Sigmoid colon (tissue), 7 donors: ENCODE measurements around the gene DICER1. TPM values are rescaled to one million over a fixed set of nuclear protein-coding genes. Genes with fewer than 3 reads are reported as not detected.

ENCODE experiments used
- DNase-seq: peaks from one replicate; pipeline ENCODE4 v3.0.0-alpha.2; 2019
- H3K27ac ChIP-seq, 4 donors: fragments of 200-600 bp; sonication (generic); one replicate each; pipeline ENCODE4 v1.5.1; 2016 to 2019; ENCODE audit warnings: mild to moderate bottlenecking in 1 of 4
- H3K27me3 ChIP-seq, 3 donors: fragments of 200-600 bp; sonication (generic); one replicate each; pipeline ENCODE4 v1.5.1; 2019; ENCODE audit warnings: mild to moderate bottlenecking in 1 of 3
- H3K36me3 ChIP-seq, 4 donors: fragments of 200-600 bp; sonication (generic); one replicate each; pipeline ENCODE4 v1.5.1; 2016 to 2019
- H3K4me1 ChIP-seq, 4 donors: fragments of 200-600 bp; sonication (generic); one replicate each; pipeline ENCODE4 v1.5.1; 2017 to 2019
- H3K4me3 ChIP-seq, 4 donors: fragments of 200-600 bp; sonication (generic); one replicate each; pipeline ENCODE4 v1.5.1; 2017 to 2019; ENCODE audit warnings: mild to moderate bottlenecking in 2 of 4, moderate library complexity in 1 of 4
- H3K9me3 ChIP-seq, 4 donors: fragments of 200-600 bp in 3 of 4; sonication (generic) in 3 of 4; one replicate each; pipeline versions ENCODE4 v1.5.1 to v1.6.1; 2013 to 2019
- EP300 ChIP-seq, 4 donors: sonication (generic); formaldehyde crosslinking; IDR thresholded peaks; one replicate each; pipeline ENCODE4 v1.6.1; 2017; ENCODE audit warnings: antibody characterized with exemption in 4 of 4
- POLR2A ChIP-seq, 2 donors: fragments of 450-650 bp; IDR thresholded peaks; one replicate each; pipeline ENCODE4 v1.6.1; 2016; ENCODE audit warnings: antibody characterized with exemption in 2 of 2, mild to moderate bottlenecking in 2 of 2, moderate library complexity in 2 of 2
- POLR2AphosphoS5 ChIP-seq, 4 donors: sonication (generic); formaldehyde crosslinking; IDR thresholded peaks; one replicate each; pipeline ENCODE4 v1.6.1; 2017; ENCODE audit warnings: antibody characterized with exemption in 4 of 4
- WGBS, 2 donors: extraction: QIAGEN DNeasy Blood & Tissue Kit; methylation state at CpG; one replicate each; pipeline ENCODE4 v1.1.7; 2013; 5-methylcytosine and 5-hydroxymethylcytosine counted together
- intact Hi-C: fragments of 100-400 bp; cut with DNase I; formaldehyde crosslinking; loops from one replicate; pipeline ENCODE4 v1.15.1; 2023
- polyA plus RNA-seq, 3 donors: library from polyadenylated mRNA; stranded (reverse); fragments of 200-250 nt; gene quantifications; one replicate each; pipeline ENCODE4 v1.2.3, GENCODE V29; 2013
- total RNA-seq, 4 donors: library from RNA; depleted of rRNA; stranded (reverse); fragments of >200 nt; gene quantifications; one replicate each; pipeline ENCODE4 v1.1.0, GENCODE V29; 2016
- TF ChIP-seq, protein P1 (sequence below), 4 experiments: fragments of 450-650 bp in 3 of 4; fragments of 200-600 bp in 1 of 4; IDR thresholded peaks; one replicate each; pipeline ENCODE4 v1.5.1; 2016 to 2019; ENCODE audit warnings: antibody characterized with exemption in 4 of 4, mild to moderate bottlenecking in 3 of 4, moderate library complexity in 2 of 4
- donor health status: healthy with polysubstance abuse.
- donor health status: Bipolar disorder and iron deficiency.
- donor health status: healthy.

The DICER1 gene
- total and polyA plus RNA-seq, 7 donors = 6.0 to 77.0 (median 44.9) TPM

DNA sequence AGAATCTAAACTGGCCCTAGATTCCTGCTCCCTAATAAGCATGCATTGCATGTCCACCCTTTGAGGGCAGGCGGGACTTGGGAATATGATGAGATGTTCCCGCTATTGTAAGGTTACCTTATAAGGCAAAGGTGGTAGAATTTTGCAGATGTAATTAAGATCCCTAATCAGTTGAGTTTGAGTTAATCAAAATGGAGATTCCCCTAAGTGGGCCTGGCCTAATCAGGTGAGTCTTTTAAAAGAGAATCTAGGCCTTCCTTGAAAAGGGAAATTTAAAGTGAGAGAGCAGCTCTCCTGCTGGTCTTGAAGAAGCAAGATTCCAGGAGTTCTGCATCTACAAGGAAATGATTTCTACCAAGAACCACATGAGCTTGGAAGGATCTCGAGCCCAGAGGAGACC, 83.4 kb downstream of the DICER1 start:
- Histone ChIP-seq H3K4me1 (peaks cover 0 to 8% (median 2%) of the 10 kb centered on the region in 4 donors), H3K36me3 (no peaks in the 10 kb centered on the region), H3K9me3 (no peaks in the 10 kb centered on the region), H3K4me3 (no peak overlapping the region), H3K27me3 (no peaks in the 10 kb centered on the region), H3K27ac (no peak overlapping the region)
- WGBS, 2 donors = 92 to 93% methylated on average over 3 of the region's 3 CpGs
- TF ChIP-seq POLR2A (IDR thresholded peaks at IDR 0.05) = no peak
- TF ChIP-seq, protein P1, sequence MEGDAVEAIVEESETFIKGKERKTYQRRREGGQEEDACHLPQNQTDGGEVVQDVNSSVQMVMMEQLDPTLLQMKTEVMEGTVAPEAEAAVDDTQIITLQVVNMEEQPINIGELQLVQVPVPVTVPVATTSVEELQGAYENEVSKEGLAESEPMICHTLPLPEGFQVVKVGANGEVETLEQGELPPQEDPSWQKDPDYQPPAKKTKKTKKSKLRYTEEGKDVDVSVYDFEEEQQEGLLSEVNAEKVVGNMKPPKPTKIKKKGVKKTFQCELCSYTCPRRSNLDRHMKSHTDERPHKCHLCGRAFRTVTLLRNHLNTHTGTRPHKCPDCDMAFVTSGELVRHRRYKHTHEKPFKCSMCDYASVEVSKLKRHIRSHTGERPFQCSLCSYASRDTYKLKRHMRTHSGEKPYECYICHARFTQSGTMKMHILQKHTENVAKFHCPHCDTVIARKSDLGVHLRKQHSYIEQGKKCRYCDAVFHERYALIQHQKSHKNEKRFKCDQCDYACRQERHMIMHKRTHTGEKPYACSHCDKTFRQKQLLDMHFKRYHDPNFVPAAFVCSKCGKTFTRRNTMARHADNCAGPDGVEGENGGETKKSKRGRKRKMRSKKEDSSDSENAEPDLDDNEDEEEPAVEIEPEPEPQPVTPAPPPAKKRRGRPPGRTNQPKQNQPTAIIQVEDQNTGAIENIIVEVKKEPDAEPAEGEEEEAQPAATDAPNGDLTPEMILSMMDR (IDR thresholded peaks at IDR 0.05) = no peak
- no peak for TF ChIP-seq EP300 (IDR thresholded peaks at IDR 0.05)
- TF ChIP-seq POLR2AphosphoS5 (IDR thresholded peaks at IDR 0.05) = no peak
- DNase-seq = no peak
- intact Hi-C loops = no loop called here

- Histone ChIP-seq H3K27me3 (no peaks in the 10 kb centered on the region), H3K9me3 (no peaks in the 10 kb centered on the region), H3K4me1 (peaks cover 0 to 8% (median 2%) of the 10 kb centered on the region in 4 donors), H3K4me3 (no peak overlapping the region), H3K36me3 (no peaks in the 10 kb centered on the region), H3K27ac (no peak overlapping the region)
- intact Hi-C loops = no loop called here
- TF ChIP-seq POLR2A (IDR thresholded peaks at IDR 0.05) = no peak
- TF ChIP-seq, protein P1 (IDR thresholded peaks at IDR 0.05) = no peak
- no peak for TF ChIP-seq EP300 (IDR thresholded peaks at IDR 0.05)
- TF ChIP-seq POLR2AphosphoS5 (IDR thresholded peaks at IDR 0.05) = no peak
- DNase-seq = no peak
- WGBS, 2 donors = 56 to 79% methylated on average over 8 of the region's 8 CpGs
Measured at GRCh38 chr14:95072310-95072905, 84.9 kb downstream of the DICER1 start.

GRCh38 chr14:95071649-95072280, 85.6 kb downstream of the DICER1 start:
- Histone ChIP-seq H3K4me1 (peaks cover 0 to 8% (median 2%) of the 10 kb centered on the region in 4 donors), H3K27ac (peak overlapping the region in 1 of 4 donors; percentile 24), H3K4me3 (peak overlapping the region in 2 of 4 donors; percentile 8 to 20), H3K27me3 (no peaks in the 10 kb centered on the region), H3K36me3 (no peaks in the 10 kb centered on the region), H3K9me3 (no peaks in the 10 kb centered on the region)
- intact Hi-C loops = no loop called here
- TF ChIP-seq, protein P1 (IDR thresholded peaks at IDR 0.05) = no peak
- TF ChIP-seq POLR2A (IDR thresholded peaks at IDR 0.05) (no peak), EP300 (IDR thresholded peaks at IDR 0.05) (no peak), POLR2AphosphoS5 (IDR thresholded peaks at IDR 0.05) (no peak)
- WGBS, 2 donors = 81 to 86% methylated on average over 19 of the region's 19 CpGs
- DNase-seq = no peak

DNA sequence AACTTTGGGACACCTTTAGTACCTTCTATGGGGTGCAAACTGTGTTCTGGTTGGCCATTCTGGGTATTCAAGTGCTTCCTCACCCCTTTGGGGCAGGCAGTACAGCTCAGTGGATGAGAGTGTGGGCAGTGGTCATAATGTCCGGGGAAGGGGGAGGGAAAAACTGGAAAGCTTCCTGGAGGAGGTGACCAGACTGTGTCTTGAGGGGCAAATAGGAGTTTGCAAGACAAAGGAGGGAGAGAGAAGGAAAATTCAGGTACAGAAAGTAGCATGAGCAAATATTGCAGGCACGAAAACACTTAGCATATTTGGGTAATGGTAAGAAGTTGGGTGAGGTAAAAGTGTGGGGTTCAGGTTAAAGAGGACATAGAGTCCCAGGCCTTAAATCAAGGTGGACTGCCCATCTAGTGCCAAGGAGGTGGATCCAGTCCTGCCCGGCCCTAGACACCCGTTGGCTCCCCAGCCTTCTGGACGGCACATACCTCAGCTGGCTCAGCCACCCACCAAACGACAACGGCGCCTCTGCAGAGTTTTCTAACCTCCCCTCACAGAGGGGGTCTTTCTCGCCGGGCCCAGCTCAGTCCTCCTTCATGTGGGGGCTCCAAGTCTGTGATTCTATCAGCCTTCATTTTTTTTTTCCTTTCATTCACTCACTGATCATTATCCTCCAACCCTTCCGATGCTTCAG, 86.4 kb downstream of the DICER1 start:
- H3K27me3 ChIP-seq = no peaks in the 10 kb centered on the region
- peaks cover 0 to 8% (median 2%) of the 10 kb centered on the region in 4 donors for H3K4me1 ChIP-seq
- TF ChIP-seq POLR2AphosphoS5 (IDR thresholded peaks at IDR 0.05) = no peak
- no peak for TF ChIP-seq EP300 (IDR thresholded peaks at IDR 0.05)
- TF ChIP-seq POLR2A (IDR thresholded peaks at IDR 0.05) = no peak
- TF ChIP-seq, protein P1 (IDR thresholded peaks at IDR 0.05) = no peak
- H3K36me3 ChIP-seq = no peaks in the 10 kb centered on the region
- no peak for DNase-seq
- H3K27ac ChIP-seq = no peak overlapping the region
- no peak overlapping the region for H3K4me3 ChIP-seq
- intact Hi-C loops = no loop called here
- no peaks in the 10 kb centered on the region for H3K9me3 ChIP-seq
- WGBS, 2 donors = 76 to 79% methylated on average over 11 of the region's 11 CpGs
